G401.6 (cell line): ENCODE measurements around the gene SPECC1.
"Not testable (repeated sequence)": the region's sequence is repeated elsewhere in the genome, so short reads cannot be mapped to it uniquely, and the experiment has no call there.

ENCODE experiments used
- FAIRE-seq: peaks from 2 replicates; lab custom pipeline; 2012; peaks lifted over from hg19 to GRCh38; lab: Jason Lieb, UNC

SPECC1 gene

DNA sequence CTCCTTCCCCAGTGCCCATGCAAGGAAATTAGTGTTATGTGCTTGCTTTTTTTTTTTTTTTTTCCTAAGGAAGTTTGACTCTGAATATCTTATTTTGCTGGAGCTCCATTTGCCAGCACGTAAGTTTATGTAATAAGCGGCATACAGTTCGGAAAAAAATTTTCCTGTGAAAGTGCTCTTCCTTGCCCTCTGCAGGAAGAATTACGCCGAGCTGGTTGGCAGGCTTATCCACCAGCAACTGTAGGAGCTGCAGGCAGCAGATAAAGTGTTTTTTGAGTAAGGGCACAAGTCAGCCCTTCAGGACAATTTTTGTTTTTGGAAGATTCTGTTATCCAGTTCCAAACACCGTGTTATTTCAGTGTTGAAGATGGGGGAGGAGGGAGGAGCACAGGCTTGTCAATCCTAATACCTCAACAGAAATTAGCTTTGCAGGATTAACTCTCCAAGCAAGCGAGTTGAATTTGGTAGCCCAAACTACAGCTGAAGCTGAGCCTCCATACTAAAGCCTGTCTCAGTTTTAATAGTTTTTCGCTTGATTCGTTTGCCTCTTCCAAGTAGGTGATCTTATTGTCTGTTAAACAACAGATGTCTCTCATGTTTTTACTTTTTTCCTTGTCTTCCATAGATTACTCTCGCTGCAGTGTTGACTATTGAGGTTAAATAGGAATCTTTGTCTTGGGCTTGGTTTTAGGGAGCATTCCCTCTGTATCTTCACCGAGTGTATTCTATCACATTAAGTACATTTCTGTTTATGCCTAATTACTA, 1.1 kb downstream of the SPECC1 start:
- FAIRE-seq: no peak

DNA sequence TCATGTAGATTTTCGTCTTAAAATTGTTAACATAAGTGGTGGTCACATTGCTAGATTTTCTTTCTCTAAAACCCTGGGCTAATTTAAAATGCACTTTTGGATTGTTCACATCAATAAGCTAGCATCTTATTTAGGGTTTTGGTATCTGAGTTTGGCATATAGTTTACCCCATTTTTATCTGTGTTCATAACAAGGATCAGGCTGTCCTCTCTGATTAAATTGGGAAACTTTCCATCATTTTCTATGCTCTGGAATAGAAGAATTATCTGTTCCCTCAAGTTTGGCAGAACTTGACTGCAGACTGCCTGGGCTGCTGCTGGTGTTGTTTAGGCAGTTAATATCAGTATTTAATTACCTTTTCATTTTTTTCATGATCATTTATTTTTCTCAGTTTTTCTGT, 1.8 kb downstream of the SPECC1 start:
- FAIRE-seq: no peak

DNA sequence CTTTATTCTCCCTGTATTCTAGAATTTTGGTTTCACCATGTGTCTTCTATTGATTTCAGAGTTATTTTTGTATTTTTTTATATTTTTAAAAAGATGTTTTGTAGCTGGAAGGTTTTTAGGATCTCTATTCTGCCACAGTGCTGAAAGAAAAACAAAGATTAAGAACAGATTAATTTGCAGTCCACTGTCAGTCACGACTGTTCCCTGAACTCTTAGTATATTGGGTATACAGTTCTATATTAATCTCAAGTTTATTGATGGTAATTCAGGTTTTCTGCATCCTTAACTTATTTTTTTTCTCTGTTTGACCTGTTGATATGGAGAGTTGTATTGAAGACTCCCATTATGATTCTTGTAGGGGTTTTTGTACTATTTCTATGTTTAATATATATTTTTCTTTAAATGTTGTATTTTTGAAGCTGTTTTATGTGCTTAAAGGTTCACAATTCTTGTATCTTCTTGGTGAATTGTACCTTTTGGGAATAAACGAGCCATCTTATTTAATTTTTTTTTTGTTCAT, 2.9 kb downstream of the SPECC1 start:
- FAIRE-seq: no peak

DNA sequence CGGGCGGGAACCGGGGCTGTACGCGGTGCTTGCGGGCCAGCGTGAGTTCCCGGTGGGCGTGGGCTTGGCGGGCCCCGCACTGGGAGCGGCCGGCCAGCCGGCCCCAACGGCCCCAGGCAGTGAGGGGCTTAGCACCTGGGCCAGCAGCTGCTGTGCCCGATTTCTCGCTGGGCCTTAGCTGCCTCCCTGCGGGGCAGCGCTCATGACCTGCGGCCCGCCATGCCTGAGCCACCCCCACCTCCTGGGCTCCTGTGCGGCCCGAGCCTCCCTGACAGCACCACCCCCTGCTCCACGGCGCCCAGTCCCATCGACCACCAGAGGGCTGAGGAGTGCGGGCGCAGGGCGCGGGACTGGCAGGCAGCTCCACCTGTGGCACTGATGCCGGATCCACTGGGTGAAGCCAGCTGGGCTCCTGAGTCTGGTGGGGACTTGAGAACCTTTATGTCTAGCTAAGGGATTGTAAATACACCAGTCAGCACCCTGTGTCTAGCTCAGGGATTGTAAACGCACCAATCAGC, 7.4 kb downstream of the SPECC1 start:
- FAIRE-seq: not testable (repeated sequence)

DNA sequence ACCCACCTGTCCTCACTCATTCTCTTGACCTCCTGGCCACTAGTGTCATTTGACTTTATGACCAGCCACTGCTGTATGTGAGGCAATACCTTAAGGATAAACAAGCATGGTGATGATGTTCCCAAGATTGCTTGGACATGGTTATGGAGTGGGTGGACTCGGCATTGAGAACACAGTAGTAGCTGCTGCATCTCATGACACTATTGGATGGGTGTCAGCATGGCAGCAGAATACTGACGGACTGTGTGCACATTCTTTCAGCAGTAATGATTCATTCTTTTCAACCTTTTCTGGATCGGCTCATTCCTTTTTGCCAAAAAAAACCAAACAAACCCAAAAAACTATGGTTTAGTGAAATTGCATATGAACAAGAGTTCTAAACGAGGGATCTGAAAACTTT, 13.5 kb downstream of the SPECC1 start:
- FAIRE-seq: no peak

DNA sequence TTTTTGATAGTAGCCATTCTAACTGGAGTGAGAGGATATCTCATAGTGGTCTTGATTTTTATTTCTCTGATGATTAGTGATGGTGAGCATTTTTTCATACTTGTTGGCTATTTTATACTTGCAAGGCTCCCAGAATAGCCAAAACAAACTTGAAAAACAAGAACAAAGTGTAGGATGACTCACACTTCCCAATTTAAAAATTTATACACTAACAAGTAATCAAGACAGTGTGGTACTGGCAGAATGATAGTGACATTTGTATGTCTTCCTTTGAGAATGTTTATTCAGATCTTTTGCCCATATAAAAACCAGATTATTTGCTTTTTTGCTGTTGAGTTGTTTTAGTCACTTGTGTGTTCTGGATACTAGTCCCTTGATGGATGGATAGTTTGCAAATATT, 17.8 kb downstream of the SPECC1 start:
- no peak for FAIRE-seq

DNA sequence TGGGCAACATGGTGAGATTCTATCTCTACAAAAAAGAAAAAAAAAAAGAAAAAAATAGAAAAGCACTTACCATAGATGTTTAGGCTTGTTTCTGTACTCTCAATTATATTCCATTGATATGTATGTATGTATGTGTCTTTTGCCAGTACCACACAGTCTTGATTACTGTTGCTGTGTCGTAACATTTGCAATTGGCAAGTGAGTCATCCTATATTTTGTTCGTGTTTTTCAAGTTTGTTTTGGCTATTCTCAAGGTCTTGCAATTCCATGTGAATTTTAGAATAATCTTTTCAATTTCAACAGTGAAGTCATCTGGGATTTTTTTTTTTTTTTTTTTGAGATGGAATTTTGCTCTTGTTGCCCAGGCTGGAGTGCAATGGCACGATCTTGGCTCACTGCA, 19.3 kb downstream of the SPECC1 start:
- FAIRE-seq: no peak

DNA sequence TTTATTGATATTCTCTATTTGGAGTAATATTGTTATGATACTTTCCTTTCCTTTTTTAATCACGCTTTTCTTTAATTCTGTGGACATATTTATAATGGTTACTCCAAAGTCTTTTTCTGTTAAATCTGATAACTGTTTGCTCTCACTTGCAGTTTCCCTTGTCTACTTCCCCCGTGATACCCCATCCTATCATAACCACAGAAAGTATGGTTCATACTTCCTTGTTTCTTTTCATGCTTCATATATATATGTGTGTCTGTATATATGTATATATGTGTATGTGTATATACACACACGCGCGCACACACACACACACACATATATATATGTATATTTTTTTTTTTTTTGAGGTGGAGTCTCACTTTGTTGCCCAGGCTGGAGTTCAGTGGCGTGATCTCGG, 23.5 kb downstream of the SPECC1 start:
- no peak for FAIRE-seq

DNA sequence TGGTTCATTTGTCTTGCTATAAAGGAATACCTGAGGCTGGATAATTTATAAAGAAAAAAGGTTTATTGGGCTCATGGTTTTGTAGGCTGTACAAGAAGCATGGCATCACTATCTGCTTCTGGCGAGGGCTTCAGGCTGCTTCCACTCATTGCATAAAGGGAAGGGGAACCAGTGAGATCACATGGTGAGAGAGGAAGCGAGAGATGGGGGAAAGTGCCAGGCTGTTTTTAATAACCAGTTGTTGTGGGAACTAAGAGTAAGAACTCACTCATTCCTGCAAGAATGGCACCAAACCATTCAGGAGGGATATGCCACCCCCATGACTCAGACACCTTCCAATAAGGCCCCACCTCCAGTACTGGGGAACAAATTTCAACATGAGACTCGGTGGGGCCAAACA, 24.3 kb downstream of the SPECC1 start:
- FAIRE-seq: no peak

DNA sequence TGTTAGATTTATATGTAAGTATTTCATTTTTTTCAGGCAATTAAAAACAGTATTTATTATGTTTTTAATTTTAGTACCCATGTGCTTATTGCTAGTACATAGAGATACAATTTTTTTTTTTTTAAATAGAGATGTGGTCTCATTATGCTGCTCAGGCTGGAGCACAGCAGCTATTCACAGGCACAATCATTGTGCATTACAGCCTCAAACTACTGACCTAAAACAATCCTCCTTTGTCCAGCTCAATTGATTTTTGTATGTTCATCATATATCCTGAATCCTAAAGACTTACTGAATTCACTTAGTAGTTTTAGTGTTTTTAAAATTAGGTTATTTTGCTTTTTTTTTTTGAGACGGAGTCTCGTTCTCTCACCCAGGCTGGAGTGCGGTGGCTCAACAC, 26.3 kb downstream of the SPECC1 start:
- FAIRE-seq: no peak

DNA sequence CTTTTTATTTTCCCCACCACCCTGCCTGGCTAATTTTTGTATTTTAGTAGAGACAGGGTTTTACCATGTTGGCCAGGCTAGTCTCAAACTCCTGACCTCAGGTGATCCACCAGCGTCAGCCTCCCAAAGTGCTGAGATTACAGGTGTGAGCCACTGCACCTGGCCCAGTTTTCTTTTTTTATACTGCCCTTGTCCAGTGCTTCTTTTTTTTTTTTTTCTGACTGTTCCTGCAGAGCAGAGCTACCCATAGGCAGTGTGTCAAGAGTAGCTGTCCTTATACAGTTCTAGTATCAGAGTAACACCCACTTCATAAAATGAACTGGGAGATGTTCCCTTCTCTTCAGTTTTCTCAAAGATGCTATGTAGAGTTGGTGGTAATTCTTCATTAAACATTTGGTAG, 28.1 kb downstream of the SPECC1 start:
- FAIRE-seq: not testable (repeated sequence)

DNA sequence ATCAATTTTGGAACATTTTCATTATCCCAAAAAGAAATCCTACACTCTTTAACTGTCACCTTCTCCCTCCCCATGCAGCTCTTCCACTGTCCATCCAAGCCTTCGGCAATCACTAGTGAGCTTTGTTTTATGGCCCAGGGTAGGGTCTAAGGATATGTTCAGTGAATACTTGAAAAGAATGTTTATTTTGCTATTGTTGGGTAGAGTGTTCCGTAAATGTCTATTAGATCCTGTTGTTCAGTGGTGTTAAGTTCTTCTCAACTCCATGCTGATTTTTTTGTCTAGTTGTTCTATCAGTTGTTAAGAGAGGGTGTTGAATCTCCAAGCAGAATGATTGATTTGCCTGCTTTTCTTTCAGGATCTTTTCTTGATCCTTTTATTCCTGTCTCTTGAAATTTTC, 29.9 kb downstream of the SPECC1 start:
- no peak for FAIRE-seq

DNA sequence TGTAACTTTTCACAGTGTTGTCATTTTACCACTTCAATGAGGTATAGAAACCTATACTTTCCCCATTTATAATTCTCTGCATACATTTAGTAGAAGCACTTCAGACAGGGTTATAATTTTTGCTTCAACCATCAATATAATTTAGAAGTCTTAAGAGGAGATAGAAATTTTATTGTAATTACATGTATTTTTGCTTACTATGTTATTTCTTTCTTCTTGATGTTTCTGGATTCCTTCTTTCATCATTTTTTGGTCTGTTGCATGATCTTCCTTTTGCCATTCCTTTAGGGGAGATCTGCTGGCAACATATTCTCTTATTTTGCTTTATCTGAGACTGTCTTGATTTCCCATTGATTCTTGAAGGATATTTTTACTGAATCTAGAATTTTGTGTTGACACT, 31.1 kb downstream of the SPECC1 start:
- FAIRE-seq: no peak

DNA sequence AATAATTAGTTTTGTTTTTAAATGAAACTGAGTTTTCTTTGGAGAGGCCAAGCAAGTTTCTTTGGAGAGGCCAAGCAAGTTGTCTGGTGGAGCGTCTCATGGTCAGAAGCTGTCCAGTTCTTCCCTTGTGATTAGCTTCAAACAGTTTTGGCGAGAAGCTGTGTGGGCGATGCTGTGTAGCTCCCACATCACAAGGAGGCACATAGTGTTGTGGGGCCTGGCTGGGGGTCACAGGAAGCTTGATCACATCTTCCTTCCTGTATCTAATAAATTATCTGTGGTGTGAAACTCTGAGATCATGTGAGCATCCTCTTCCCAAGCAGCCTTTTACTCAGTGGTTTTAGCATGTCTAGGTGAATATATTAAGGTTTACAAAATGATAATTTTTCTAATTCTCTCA, 33.9 kb downstream of the SPECC1 start:
- FAIRE-seq: no peak

DNA sequence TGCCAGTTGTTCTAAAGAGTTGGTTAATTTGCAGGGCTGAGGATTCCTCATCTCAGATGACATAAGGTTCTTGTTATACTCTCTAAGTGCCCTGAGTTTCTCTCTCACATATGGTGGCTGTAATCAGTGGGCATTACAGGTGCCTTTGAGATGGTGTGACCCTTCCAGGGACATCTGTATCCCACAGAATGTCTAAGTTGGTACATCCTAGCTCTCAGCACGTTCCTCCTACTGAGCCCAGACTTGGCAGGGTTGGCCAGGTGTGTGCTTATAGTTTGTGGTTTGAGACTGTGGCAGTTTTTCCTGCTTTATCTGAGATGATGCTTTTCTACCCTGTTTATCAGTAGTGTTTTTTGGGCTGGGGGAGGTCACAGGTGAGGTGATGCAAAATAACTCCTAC, 36.3 kb downstream of the SPECC1 start:
- FAIRE-seq: no peak

DNA sequence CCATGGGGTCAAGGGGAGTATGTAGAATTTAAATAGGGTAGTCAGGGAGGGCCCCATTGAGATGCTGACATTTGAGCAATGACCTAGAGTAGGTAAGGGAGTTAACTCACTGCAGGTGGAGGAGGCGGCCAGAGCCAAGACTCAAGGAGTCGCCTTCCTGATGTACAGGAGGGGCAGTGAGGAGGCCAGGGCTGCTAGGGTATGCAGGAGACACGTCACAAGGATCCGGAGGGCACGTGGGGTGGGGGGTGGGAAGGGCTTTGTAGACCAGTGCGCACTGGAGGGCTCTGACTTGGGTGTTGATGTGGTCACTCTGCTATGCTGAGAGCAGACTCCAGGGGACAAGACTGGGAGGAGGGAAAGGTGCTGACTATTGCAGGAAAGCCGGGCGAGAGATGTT, 37.5 kb downstream of the SPECC1 start:
- FAIRE-seq: no peak

DNA sequence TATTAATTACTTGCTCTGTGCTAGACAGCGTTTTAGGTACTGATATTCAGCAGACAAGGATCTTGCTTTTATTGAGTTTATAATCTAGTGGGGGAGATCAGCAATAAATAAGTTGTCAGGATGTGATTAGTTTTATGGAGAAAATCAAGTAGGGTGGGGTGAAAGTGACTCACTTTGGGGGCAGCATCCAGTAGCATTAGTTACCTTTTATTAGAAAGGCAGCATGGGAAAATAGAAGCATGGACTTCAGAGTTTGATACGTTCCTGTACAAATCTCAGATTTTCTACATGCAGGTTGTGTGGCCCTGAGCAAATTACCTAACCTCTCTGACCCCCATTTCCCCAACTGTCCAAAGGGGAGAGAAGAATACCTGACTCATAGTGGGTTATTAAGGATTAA, 42.5 kb downstream of the SPECC1 start:
- no peak for FAIRE-seq

DNA sequence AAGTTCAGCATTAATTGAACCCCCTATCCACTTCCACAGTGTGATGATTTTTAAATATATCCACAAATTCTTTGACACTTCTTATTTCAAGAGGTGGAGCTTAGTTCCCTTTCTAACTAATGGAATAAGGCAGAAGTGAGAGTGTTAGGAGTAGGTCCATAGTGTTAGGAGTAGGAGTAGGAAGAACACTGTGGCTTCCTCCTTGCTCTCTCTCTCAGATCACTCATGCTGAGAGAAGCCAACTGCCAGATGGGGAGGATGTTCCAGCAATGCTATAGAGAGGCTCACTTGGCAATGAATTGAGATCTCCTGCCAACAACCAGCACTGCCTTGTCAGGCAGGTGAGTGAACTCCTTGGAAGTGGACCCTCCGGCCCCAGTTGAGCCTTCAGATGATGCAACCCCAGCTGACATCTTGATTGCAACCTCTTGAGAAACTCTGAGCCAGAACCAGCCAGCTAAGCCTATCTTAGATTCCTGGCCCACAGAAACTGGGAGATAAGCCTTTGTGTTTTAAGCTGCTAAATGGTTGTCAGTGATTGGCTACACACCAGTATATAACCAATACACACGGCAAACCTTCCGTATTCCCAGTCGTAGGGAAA, 44.3 kb downstream of the SPECC1 start:
- no peak for FAIRE-seq

DNA sequence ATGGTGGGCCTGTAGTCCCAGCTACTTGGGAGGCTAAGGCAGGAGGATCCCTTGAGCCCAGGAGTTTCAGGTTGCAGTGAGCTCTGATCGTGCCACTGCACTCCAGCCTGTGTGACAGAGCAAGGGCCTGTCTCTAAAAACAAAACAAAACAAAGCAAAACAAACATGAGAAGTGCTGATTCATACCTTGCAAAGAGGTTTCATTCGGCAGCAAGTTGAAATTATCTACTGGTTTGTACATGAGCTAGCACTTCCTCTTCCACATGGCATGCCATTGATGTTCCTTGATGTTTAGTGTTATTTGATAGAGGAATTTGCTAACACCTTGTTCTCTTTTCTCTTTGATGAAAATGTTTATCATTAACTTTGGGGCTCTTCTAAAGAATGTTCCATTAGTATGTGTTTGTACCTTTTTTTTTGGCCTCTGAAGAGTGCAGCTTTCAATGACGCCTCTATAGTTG, 50.6 kb downstream of the SPECC1 start:
- no peak for FAIRE-seq

DNA sequence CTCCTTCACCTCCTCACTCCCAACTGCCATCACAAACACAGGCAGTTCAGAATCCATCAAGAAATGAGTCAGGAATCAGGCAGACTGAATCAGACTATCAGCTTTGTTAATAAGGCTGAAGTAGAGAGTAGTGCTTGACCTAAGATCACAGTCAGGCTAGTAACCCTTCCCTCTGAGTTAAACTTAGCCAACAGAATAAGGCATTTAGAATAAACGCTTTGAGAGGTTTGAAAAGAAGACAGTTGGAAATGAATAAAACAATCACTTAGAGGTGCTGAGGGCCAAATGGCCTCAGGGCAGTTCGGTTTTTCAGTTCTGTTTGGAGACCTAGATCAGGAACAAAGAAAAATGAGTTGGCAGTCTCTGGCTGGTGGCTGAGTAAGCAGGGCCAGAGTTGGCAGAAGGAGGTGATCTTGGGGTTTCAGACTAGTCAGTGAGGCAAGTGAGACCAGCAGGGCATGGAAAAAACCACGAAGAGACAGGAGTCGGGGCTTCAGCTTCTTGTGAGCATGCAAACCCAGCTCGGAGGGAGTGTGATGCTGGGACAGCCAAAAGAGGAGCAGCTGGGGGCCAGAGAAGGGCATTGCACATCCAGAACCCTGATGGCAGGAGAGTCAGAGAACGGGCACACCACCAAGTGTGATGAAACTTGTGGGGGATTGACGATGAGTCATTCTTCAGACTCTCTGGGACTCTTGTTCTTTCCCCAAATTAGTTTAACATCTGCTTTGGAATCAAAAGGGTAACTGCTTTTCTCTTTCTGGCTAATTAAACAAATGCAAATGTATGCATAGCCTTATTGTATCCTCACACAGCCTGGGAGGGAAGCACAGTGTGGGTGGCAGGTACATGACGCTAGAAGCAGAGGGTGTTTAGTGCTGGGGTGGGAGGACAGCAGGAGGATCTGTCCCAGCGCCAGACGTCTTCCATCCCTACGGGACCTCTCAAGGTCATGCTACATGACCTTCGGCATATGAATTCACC, 54.8 kb downstream of the SPECC1 start:
- no peak for FAIRE-seq

DNA sequence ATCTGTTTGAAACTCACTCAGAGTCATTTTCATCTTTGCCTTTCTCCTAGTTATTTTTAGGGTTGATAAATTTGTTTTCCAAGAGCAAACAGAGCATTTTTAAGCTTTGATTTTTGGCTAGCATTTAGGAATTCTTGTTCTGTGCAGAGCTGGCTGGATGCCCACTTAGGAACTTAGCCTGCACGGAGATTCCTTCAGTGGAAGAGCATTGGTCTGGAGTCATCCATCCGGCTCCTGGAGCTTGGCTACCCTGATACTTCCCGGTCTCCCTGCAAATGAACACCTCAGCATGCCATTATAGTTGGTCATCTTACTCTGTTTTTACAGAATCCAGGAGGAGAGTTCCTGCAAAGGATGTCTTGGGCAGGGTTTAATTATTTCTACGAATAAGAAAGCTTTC, 57.1 kb downstream of the SPECC1 start:
- no peak for FAIRE-seq

DNA sequence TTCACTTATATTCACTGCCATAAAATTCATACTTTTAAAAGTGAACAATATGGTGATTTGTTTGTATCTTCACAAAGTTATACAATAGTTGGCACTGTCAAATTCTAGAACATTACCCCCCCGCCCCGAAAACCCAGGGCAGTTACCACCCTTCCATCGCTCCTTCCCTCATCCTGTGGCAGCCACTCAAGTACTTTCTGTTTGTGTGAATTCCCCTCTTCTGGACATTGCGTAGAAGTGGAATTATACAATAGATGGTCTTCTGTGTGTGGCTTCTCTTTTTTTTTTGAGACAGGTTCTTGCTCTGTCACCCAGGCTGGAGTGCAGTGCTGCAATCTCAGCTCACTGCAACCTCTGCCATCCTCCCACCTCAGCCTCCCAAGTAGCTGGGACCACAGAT, 58.6 kb downstream of the SPECC1 start:
- FAIRE-seq: no peak

DNA sequence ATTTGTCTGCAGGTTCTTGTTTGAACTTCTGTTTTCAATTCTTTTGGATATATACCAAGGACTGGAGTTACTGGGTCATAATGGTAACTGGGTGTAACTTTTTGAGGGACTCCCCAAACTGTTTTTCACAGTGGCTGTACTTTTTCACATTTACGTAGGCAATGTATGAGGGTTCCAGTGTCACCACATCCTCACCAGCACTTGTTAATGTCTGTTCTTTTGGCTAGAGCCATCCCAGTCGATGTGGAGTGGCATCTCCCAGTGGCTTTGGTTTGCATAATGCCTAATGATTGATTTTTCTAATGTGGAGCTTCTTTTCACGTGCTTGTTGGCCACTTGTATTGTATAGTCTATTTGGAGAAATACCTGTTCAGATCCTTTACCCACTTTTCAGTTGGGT, 59.3 kb downstream of the SPECC1 start:
- no peak for FAIRE-seq
